ENCODE results near the gene RNF38.

The RNF38 gene

DNA sequence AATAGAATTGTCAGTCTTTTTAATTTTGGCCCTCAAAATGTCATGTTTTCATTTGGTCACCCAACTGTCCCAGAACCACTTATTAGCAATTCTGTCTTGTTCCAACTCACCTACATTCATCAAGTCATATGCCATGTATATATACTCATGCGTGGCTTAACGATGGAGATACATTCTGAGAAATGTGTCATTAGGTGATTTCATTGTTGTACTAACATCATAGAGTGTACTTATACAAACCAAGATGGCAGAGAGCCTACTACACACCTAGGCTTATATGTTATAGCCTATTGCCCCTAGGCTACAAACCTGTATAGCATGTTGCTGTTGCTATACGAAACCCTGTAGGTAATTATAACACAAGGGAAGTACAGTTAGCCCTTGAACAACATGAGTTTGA lies 36.6 kb downstream of the RNF38 start:
- Histone ChIP-seq H3K27me3 (ENCODE audit: low read depth, low read length) (no peaks in the 10 kb centered on the region), H3K4me1 (ENCODE audit: control insufficient read depth in 1 of 2, insufficient read depth in 2 of 2, low read length in 2 of 2) (no peaks in the 10 kb centered on the region), H3K4me3 (ENCODE audit: low read depth in 1 of 2, low read length in 2 of 2) (no peak overlapping the region), H3K9me3 (ENCODE audit: control insufficient read depth in 1 of 2, low read length in 2 of 2) (no peaks in the 10 kb centered on the region), H3K27ac (ENCODE audit: low read length) (no peak overlapping the region), H3K36me3 (ENCODE audit: control insufficient read depth in 1 of 2, insufficient read depth in 2 of 2, low read length in 2 of 2) (peaks cover 9 to 21% of the 10 kb centered on the region in 2 donors)

DNA sequence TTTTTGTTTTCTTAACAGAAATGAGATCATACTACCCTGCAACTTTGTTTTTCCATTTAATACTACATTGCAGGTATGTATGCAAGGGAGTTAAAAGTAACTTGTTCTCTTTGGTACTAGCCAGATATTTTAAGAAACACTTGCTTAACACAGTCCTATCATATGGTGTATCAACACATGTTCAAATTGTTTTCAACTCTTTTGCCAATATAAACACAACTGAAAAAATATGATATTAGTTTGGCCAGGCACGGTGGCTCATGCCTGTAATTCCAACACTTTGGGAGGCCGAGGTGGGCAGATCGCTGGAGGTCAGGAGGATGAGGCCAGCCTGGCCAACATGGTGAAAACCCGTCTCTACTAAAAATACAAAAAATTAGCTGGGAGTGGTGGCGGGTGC lies 41.6 kb downstream of the RNF38 start:
- Histone ChIP-seq H3K9me3 (ENCODE audit: control insufficient read depth in 1 of 2, low read length in 2 of 2) (no peaks in the 10 kb centered on the region), H3K36me3 (ENCODE audit: control insufficient read depth in 1 of 2, insufficient read depth in 2 of 2, low read length in 2 of 2) (peaks cover 8 to 18% of the 10 kb centered on the region in 2 donors), H3K27ac (ENCODE audit: low read length) (no peak overlapping the region), H3K27me3 (ENCODE audit: low read depth, low read length) (no peaks in the 10 kb centered on the region), H3K4me3 (ENCODE audit: low read depth in 1 of 2, low read length in 2 of 2) (no peak overlapping the region), H3K4me1 (ENCODE audit: control insufficient read depth in 1 of 2, insufficient read depth in 2 of 2, low read length in 2 of 2) (peaks cover 0 to 9% of the 10 kb centered on the region in 2 donors)

DNA sequence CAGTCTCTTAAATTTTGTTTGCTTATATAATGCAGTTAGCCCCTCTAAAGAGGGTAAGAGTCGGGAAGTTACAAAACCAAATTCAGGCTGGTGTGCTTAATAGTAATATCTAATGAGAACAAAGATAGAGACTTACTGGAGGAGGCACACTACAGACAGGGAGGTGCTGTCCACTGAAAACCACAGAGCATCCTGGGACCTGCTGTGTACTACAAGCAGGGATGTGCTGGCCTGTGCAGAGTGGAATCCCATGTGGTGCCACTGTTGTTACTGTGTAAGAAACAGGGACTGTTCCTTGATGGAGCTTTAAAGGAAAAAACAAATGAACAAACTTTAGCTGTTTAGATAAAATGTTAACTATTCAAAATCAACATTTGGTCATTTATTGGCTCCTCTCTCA lies 42.4 kb downstream of the RNF38 start:
- H3K36me3 ChIP-seq (ENCODE audit: control insufficient read depth in 1 of 2, insufficient read depth in 2 of 2, low read length in 2 of 2): peaks cover 10 to 19% of the 10 kb centered on the region in 2 donors
- H3K27me3 ChIP-seq (ENCODE audit: low read depth, low read length): no peaks in the 10 kb centered on the region
- H3K4me3 ChIP-seq (ENCODE audit: low read depth in 1 of 2, low read length in 2 of 2): no peak overlapping the region
- no peak overlapping the region for H3K27ac ChIP-seq (ENCODE audit: low read length)
- peaks cover 0 to 9% of the 10 kb centered on the region in 2 donors for H3K4me1 ChIP-seq (ENCODE audit: control insufficient read depth in 1 of 2, insufficient read depth in 2 of 2, low read length in 2 of 2)
- no peaks in the 10 kb centered on the region for H3K9me3 ChIP-seq (ENCODE audit: control insufficient read depth in 1 of 2, low read length in 2 of 2)

DNA sequence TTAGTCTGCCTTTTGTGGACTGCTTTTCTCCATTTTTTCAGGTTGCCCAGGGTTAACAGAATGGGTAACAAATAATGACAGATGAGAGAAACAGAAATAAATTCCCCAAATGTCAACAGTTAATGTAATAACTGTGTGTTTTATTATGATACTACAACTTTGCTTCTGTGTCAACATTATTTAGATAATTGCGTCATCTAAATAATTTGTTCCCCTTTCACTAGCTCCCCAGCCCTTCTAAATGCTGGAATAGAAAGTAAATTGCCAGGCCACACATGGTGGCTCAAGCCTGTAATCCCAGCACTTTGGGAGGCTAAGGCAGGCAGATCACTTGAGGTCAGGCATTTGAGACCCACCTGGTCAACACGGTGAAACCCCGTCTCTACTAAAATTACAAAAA lies 53.5 kb downstream of the RNF38 start:
- Histone ChIP-seq H3K36me3 (ENCODE audit: control insufficient read depth in 1 of 2, insufficient read depth in 2 of 2, low read length in 2 of 2) (peaks cover 45 to 61% of the 10 kb centered on the region in 2 donors), H3K27ac (ENCODE audit: low read length) (no peak overlapping the region), H3K4me3 (ENCODE audit: low read depth in 1 of 2, low read length in 2 of 2) (no peak overlapping the region), H3K4me1 (ENCODE audit: control insufficient read depth in 1 of 2, insufficient read depth in 2 of 2, low read length in 2 of 2) (no peaks in the 10 kb centered on the region), H3K9me3 (ENCODE audit: control insufficient read depth in 1 of 2, low read length in 2 of 2) (no peaks in the 10 kb centered on the region), H3K27me3 (ENCODE audit: low read depth, low read length) (no peaks in the 10 kb centered on the region)

DNA sequence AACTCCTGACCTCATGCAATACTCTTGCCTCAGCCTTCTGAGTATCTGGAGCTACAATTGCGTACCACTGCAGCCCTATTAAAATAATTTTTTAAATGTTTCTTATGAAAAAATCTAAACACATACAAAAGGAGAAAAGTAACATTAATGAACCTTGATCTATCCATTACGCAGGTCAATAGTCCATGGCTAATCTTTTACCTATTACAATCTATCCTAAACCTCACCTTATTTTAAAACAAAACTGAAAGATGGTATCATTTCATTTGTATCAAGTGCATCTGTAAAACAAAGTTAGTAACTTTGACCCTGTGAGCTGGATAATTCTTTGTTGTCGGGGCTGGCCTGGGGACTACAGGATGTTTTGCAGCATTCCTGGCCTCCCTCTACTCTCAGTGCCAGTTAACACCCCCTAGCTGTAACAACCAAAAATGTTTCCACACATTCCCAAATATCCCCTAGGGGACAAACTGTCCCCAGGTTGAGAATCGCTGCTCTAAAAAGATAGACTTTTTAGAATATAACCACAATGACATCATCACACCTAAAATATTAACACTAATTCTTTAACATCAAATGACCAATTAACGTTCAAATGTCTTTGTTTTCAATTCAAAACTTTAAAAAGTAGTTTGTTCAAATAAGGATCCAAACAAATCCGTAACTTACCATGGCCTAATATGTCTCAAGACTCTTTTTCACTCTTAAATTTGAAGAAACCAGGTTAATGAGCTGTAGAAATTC lies 54.8 kb downstream of the RNF38 start:
- peaks cover 40 to 61% of the 10 kb centered on the region in 2 donors for H3K36me3 ChIP-seq (ENCODE audit: control insufficient read depth in 1 of 2, insufficient read depth in 2 of 2, low read length in 2 of 2)
- no peaks in the 10 kb centered on the region for H3K27me3 ChIP-seq (ENCODE audit: low read depth, low read length)
- H3K4me3 ChIP-seq (ENCODE audit: low read depth in 1 of 2, low read length in 2 of 2): no peak overlapping the region
- H3K9me3 ChIP-seq (ENCODE audit: control insufficient read depth in 1 of 2, low read length in 2 of 2): no peaks in the 10 kb centered on the region
- H3K4me1 ChIP-seq (ENCODE audit: control insufficient read depth in 1 of 2, insufficient read depth in 2 of 2, low read length in 2 of 2): no peaks in the 10 kb centered on the region
- no peak overlapping the region for H3K27ac ChIP-seq (ENCODE audit: low read length)

DNA sequence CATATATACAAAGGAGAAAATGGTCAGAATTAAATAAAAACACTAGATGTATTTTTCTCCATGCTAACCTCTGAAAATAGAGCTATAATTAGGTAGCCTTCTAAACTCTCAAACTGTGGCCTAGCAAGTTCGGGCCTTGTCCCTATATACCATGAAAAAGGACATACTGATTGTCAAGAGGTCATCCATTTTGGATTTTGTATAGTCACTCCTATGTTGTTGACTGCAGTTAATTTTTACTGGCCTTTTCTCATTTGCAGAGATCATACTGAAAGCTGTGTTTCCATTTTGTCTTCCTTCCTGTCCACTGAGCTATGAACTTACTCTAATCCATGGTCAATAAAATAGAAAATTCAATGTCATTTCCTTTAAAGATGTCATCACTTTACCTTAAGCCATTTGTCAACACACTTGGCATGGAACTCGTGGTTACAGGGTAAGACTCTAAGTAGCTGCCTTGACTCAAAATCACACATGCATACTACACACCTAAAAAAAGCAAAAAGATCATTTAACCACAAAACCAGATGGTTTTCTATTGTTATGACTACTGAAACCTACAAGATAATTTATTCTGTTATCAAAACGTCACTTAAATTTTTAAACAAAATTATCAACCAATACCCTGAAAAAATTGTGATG lies 58.0 kb downstream of the RNF38 start:
- H3K9me3 ChIP-seq (ENCODE audit: control insufficient read depth in 1 of 2, low read length in 2 of 2): no peaks in the 10 kb centered on the region
- no peaks in the 10 kb centered on the region for H3K27me3 ChIP-seq (ENCODE audit: low read depth, low read length)
- H3K4me3 ChIP-seq (ENCODE audit: low read depth in 1 of 2, low read length in 2 of 2): no peak overlapping the region
- peaks cover 53 to 54% of the 10 kb centered on the region in 2 donors for H3K36me3 ChIP-seq (ENCODE audit: control insufficient read depth in 1 of 2, insufficient read depth in 2 of 2, low read length in 2 of 2)
- H3K27ac ChIP-seq (ENCODE audit: low read length): no peak overlapping the region
- H3K4me1 ChIP-seq (ENCODE audit: control insufficient read depth in 1 of 2, insufficient read depth in 2 of 2, low read length in 2 of 2): no peaks in the 10 kb centered on the region

DNA sequence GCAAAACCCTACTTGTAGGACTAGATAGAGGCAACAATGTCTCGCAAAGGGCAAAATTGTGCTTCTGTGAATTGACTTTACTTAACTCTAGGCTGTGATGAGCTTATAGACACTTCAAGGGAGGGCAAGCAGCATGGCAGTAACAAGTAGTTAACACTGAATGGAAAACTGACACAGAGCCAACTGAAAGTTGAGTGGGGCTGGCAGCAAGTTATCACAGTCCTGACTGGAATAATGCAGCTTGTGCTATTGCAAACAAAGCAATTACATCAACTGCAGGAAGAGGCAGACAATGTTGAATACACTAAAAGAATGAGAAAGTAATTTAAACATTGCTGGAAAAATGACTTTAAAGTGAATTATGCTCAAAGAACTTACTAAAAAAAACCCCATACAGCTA lies 62.2 kb downstream of the RNF38 start:
- H3K27me3 ChIP-seq (ENCODE audit: low read depth, low read length): no peaks in the 10 kb centered on the region
- no peaks in the 10 kb centered on the region for H3K4me1 ChIP-seq (ENCODE audit: control insufficient read depth in 1 of 2, insufficient read depth in 2 of 2, low read length in 2 of 2)
- H3K9me3 ChIP-seq (ENCODE audit: control insufficient read depth in 1 of 2, low read length in 2 of 2): no peaks in the 10 kb centered on the region
- no peak overlapping the region for H3K27ac ChIP-seq (ENCODE audit: low read length)
- H3K36me3 ChIP-seq (ENCODE audit: control insufficient read depth in 1 of 2, insufficient read depth in 2 of 2, low read length in 2 of 2): peaks cover 38 to 39% of the 10 kb centered on the region in 2 donors
- H3K4me3 ChIP-seq (ENCODE audit: low read depth in 1 of 2, low read length in 2 of 2): no peak overlapping the region

DNA sequence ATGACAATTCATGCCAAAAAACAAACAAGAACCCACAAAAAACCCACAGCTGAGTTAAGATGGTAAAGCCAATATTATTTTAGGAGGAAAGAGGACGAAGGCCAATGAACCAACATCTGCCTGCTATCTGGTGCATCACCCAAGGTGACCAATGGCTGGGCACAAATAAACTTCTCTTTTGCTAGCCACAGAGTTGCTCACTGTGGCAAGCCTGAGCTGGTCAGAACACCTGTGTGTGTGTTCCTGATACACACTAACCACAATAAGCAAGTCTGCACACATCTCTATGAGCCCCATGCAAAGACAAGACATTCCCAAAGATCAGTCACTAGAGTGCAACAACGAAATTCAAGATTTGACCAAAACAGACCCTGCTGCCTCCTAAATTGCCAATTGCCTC lies 63.1 kb downstream of the RNF38 start:
- Histone ChIP-seq H3K27me3 (ENCODE audit: low read depth, low read length) (no peaks in the 10 kb centered on the region), H3K4me1 (ENCODE audit: control insufficient read depth in 1 of 2, insufficient read depth in 2 of 2, low read length in 2 of 2) (no peaks in the 10 kb centered on the region), H3K36me3 (ENCODE audit: control insufficient read depth in 1 of 2, insufficient read depth in 2 of 2, low read length in 2 of 2) (peaks cover 31 to 36% of the 10 kb centered on the region in 2 donors), H3K9me3 (ENCODE audit: control insufficient read depth in 1 of 2, low read length in 2 of 2) (no peaks in the 10 kb centered on the region), H3K4me3 (ENCODE audit: low read depth in 1 of 2, low read length in 2 of 2) (no peak overlapping the region), H3K27ac (ENCODE audit: low read length) (no peak overlapping the region)

DNA sequence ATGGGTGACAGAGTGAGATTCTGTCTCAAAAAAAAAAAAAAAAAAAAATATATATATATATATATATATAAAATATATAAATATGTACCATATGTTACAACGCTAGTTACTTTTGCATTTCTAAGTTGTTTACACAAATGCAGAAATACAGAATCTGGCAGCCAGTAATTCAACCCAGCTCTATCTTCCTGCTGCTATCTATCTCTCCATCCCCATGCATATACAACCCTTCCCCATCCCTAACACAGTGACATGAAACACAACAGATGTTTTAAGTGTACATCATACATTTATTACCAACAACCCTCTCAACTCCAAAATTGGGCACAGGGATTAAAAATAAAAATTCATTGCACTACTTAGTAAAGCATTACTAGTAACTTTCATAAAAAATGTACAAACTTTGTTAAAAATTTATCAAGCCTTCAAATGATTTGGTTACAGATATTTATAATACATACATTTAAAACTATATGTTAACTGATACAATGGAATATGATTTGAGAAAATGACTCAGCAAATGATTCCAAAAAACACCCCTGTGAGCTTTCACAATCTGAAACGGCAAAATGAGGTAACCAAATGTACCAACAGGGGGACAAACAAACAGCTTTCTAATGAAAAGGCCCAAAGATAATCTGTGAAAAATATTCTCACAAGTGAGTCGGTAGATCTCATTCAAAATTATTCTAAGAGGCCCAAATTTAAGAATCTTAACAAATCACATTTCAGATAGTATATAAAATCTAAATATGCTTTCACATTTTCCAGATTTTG lies 63.8 kb downstream of the RNF38 start:
- Histone ChIP-seq H3K4me1 (ENCODE audit: control insufficient read depth in 1 of 2, insufficient read depth in 2 of 2, low read length in 2 of 2) (no peaks in the 10 kb centered on the region), H3K36me3 (ENCODE audit: control insufficient read depth in 1 of 2, insufficient read depth in 2 of 2, low read length in 2 of 2) (peaks cover 29 to 32% of the 10 kb centered on the region in 2 donors), H3K27me3 (ENCODE audit: low read depth, low read length) (no peaks in the 10 kb centered on the region), H3K9me3 (ENCODE audit: control insufficient read depth in 1 of 2, low read length in 2 of 2) (no peaks in the 10 kb centered on the region), H3K27ac (ENCODE audit: low read length) (no peak overlapping the region), H3K4me3 (ENCODE audit: low read depth in 1 of 2, low read length in 2 of 2) (no peak overlapping the region)

DNA sequence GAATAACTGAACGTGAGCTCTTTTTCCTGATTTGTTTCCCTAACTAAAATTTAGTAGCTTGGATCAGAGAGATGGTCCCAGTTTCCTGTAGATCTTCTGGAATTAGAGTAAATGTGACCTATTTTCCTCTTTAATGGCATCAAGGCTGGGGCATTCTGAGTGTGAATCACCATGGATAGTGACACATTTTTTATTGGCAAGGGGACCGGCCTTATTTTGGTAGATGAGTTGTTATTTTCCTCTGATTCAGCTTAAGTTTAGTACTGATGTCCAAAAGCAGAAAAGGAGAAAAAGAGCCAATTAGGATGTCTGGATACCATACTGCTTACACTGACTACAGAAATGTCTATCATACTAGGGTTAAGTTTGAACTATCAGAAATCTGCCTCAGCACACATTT lies 68.1 kb downstream of the RNF38 start:
- no peaks in the 10 kb centered on the region for H3K9me3 ChIP-seq (ENCODE audit: control insufficient read depth in 1 of 2, low read length in 2 of 2)
- H3K4me3 ChIP-seq (ENCODE audit: low read depth in 1 of 2, low read length in 2 of 2): no peak overlapping the region
- H3K27me3 ChIP-seq (ENCODE audit: low read depth, low read length): no peaks in the 10 kb centered on the region
- peaks cover 0 to 9% of the 10 kb centered on the region in 2 donors for H3K4me1 ChIP-seq (ENCODE audit: control insufficient read depth in 1 of 2, insufficient read depth in 2 of 2, low read length in 2 of 2)
- no peak overlapping the region for H3K27ac ChIP-seq (ENCODE audit: low read length)
- peaks cover 0 to 8% of the 10 kb centered on the region in 2 donors for H3K36me3 ChIP-seq (ENCODE audit: control insufficient read depth in 1 of 2, insufficient read depth in 2 of 2, low read length in 2 of 2)

DNA sequence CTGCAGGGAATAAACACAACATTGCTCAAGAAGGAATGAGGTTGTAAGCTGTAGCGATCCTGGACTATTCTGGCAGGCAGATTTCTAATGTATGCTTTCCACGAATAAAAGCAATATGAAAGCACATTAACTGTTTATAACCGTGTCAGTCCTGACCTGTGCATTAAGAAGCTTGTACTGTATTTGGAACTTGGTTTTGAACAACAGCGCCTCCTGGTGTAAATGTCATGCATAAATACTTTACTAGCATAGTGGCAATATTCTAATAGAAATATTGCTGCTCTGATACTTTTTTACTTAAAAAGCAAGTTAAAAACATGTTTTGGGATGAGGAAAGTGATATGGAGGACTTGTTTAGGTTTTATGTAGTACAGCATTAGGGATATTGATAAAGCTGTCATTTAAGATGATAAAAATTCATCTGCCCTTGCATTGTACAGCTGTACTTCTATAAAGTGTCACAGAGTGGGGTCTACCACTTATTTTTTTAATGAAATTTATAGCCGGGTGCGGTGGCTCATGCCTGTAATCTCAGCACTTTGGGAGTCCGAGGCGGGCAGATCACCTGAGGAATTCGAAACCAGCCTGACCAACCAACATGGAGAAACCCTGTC lies 71.2 kb downstream of the RNF38 start:
- Histone ChIP-seq H3K27ac (ENCODE audit: low read length) (no peak overlapping the region), H3K4me3 (ENCODE audit: low read depth in 1 of 2, low read length in 2 of 2) (no peak overlapping the region), H3K9me3 (ENCODE audit: control insufficient read depth in 1 of 2, low read length in 2 of 2) (no peaks in the 10 kb centered on the region), H3K27me3 (ENCODE audit: low read depth, low read length) (no peaks in the 10 kb centered on the region), H3K4me1 (ENCODE audit: control insufficient read depth in 1 of 2, insufficient read depth in 2 of 2, low read length in 2 of 2) (peaks cover 0 to 9% of the 10 kb centered on the region in 2 donors), H3K36me3 (ENCODE audit: control insufficient read depth in 1 of 2, insufficient read depth in 2 of 2, low read length in 2 of 2) (no peaks in the 10 kb centered on the region)
